GM13976 (cell line): ENCODE data around the gene POLDIP2.
A peak's percentile ranks its signal among the peaks of the same experiment; 100 is the strongest.

Experiments used
- DNase-seq: peaks from one replicate; pipeline ENCODE4 v3.0.0; 2012; ENCODE audit warnings: low spot score
- in situ Hi-C: fragments of 300-500 bp; cut with MboI; formaldehyde crosslinking; loops from one replicate; pipeline ENCODE4 v1.12.0; 2022; ENCODE audit warnings: low sequenced_read_pairs, mixed read lengths, inconsistent platforms; ENCODE audit not compliant: unreplicated experiment
- TF ChIP-seq, protein P1 (sequence below): IDR thresholded peaks from 2 replicates; pipeline ENCODE4 v1.5.1; 2012; ENCODE audit warnings: borderline replicate concordance, mild to moderate bottlenecking; ENCODE audit not compliant: insufficient read depth; ENCODE audit errors: extremely low read depth, missing control alignments, control extremely low read depth

The POLDIP2 gene

DNA sequence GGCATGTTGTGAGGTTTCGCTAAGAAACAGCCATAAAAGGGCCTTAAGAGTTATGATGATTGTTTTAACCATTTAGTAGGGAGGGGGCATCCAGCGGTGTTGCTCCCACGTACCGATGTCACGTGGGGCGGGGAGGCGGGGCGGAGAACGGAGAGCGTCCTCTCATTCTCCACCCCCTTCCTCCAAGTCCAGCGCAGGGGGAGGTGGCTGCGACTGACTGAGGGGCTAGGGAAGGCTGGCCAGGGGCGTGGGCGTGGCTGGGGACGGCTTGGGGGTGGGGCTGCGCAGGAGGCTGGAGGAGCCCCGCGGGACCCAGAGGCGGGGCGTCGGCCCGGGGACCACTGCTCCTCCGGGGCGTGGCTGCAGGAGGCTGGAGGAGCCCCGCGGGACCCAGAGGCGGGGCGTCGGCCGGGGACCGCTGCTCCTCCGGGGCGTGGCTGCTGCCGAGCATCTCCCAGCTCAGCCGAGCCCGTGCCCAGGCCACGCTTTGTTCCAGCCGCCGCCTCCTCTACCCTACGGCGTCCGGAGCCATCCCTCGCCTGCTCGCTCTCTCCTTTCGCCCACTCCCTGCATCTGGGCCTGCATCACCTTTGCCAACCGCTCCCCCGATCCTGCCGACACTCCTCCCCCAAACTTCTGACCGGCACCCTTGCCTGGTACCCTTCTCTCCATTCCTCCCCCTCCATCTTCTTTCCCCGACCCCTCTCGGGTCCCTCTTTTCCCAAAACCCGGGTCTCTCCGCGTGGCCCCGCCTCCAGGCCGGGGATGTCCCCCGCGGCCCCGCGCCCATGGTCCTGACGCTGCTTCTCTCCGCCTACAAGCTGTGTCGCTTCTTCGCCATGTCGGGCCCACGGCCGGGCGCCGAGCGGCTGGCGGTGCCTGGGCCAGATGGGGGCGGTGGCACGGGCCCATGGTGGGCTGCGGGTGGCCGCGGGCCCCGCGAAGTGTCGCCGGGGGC lies 14.2 kb upstream of the POLDIP2 start, which contains the start of gene SARM1:
TSS of gene SARM1 (plus strand) at position 450 of the 958 bp plus-strand sequence. CDS start at position 789, 339 bp downstream.
- DNase-seq, result peak; percentile 96
- in situ Hi-C loops, result loop anchor here (10.0 kb wide), 1 partner anchor 63 kb away; no protein-coding TSS in a partner anchor
- TF ChIP-seq, protein P1, sequence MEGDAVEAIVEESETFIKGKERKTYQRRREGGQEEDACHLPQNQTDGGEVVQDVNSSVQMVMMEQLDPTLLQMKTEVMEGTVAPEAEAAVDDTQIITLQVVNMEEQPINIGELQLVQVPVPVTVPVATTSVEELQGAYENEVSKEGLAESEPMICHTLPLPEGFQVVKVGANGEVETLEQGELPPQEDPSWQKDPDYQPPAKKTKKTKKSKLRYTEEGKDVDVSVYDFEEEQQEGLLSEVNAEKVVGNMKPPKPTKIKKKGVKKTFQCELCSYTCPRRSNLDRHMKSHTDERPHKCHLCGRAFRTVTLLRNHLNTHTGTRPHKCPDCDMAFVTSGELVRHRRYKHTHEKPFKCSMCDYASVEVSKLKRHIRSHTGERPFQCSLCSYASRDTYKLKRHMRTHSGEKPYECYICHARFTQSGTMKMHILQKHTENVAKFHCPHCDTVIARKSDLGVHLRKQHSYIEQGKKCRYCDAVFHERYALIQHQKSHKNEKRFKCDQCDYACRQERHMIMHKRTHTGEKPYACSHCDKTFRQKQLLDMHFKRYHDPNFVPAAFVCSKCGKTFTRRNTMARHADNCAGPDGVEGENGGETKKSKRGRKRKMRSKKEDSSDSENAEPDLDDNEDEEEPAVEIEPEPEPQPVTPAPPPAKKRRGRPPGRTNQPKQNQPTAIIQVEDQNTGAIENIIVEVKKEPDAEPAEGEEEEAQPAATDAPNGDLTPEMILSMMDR, result no peak

DNA sequence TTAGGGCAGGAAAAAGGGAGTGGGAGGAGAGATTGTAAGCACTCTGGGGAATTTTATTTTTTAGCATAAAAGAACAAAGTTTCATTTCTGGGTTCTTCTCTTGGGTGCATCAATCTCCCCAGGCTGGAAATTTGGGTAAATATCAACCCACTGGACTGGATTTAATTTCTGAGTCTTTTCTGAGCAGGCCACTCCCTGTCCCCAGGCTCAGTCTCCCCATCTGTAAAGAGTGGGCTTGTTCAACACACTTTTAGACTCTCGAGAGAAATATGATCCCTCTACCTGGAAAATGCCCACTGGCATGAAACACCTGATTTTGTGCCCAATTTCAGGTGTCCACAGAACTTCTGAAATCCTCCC lies 13.4 kb upstream of the POLDIP2 start:
- in situ Hi-C loops, result loop anchor here (10.0 kb wide), 1 partner anchor 64 kb away; no protein-coding TSS in a partner anchor
- TF ChIP-seq, protein P1, result no peak

DNA sequence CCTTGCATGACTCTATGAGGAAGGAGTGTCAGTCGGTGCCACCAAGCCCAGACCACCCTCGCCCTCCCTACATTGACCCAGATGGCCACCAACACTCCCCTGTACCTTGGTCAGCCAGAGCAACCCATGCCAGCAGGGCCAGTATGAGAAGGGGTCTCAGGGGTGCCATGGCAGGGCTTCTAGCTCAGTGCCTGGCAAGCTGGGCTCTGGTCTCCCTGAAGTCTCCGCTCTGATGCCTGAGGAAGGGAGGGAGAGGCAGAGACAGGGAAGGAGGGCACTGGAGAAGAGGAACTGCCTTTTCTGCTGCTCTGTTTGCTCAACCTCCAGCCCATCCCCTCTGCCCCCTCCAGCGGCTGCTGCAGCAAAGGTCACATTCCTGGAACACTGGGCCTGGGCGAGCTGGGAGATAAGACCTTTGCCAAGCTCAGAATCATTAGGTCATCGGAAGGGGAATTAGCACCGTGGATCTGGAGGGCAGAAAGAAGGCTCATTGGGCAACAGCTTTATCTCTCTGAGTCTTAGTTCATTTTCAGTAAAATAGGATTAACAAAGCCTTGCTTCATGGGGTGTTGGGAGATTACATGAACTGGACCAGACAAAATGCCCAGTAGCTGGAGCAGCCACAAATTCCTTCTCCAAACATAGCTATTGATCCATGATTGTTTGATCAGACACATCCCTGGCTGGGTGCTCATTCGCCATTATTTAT lies 12.9 kb upstream of the POLDIP2 start, which contains the start of gene VTN:
TSS of gene VTN (minus strand) at position 273 of the 709 bp plus-strand sequence. CDS start at position 169, 104 bp downstream.
- TF ChIP-seq, protein P1, result no peak
- in situ Hi-C loops, result loop anchor here (10.0 kb wide), 1 partner anchor 65 kb away; no protein-coding TSS in a partner anchor
- no peak for DNase-seq

More for the DNA sequence above, 13.4 kb upstream of the POLDIP2 start:
- no peak for DNase-seq

DNA sequence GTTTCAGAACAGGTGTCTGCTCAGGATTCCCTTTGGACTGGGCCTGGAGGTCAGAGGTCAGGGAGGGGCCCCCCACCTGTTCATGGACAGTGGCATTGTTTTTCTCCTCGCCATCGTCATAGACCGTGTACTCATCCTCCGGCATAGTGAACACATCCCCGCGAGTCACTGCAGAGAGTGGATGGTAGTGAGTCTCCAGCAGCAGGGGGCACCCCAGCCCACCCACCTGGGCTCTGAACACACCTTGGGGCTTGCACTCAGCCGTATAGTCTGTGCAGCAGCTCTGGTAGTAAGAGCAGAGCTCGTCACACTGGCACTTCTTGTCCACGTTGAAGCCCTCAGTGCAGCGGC lies 12.3 kb upstream of the POLDIP2 start:
- no peak for DNase-seq
- in situ Hi-C loops, result loop anchor here (10.0 kb wide), 1 partner anchor 65 kb away; no protein-coding TSS in a partner anchor
- TF ChIP-seq, protein P1, result no peak

DNA sequence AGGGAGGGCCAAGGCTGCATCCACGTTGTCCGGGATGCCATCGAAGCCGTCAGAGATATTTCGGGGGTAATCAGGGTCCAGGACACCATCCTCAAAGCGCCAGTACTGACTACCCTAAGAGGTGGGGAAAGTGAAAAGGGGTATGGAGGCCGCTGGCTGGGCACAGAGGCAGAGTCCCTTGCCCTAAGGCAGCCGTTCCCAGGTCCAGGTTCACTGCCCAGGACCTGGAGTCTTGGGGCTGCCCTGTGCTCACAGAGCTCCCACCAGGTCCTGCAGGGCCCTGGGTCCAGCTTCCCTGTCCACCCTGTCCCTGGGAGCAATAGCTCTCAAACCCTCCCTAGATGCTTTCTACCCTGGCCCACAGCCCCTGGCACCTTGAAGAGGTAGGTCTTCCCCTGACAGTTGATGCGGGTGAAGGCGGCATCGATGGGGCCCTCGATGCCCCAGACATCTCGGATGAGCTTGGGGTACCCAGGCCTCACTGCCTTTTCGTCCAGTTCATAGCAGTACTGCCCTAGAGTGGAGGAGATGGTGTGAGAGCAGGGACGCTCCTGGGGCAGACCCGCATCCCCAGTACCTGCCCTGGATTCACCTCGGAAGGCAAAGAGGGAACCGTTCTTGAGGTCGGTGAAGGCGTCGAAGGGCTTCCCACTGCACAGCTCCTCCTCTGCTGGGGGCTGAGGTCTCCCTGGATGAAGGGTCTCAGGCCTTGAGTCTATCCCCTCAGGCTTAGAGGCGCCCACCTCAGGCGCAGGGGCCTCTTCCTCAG lies 11.8 kb upstream of the POLDIP2 start:
- TF ChIP-seq, protein P1, result no peak
- no peak for DNase-seq
- in situ Hi-C loops, result no loop called here
